GM12892 (cell line): ENCODE data around the gene RNF146.

ENCODE experiments used
- POLR2AphosphoS5 ChIP-seq: IDR thresholded peaks from 2 replicates; pipeline ENCODE4 v1.6.1; 2011; ENCODE audit warnings: low read depth, low read length, control low read depth
- TAF1 ChIP-seq: IDR thresholded peaks from 2 replicates; pipeline ENCODE4 v1.6.1; 2011; ENCODE audit warnings: low read depth, mild to moderate bottlenecking, control low read depth, low read length, borderline replicate concordance

GRCh38 chr6:127249621-127250020 lies 17.0 kb upstream of the RNF146 start:
- TF ChIP-seq TAF1 (no peak), POLR2AphosphoS5 (no peak)
